ENCODE measurements around the gene CHMP5. TPM values are rescaled to one million over a fixed set of nuclear protein-coding genes. Genes with fewer than 3 reads are reported as not detected.
A peak's percentile ranks its signal among the peaks of the same experiment; 100 is the strongest.
"Not testable (repeated sequence)": the region's sequence is repeated elsewhere in the genome, so short reads cannot be mapped to it uniquely, and the experiment has no call there.

Gene CHMP5
- polyA plus RNA-seq, 3 donors = 105 to 112 (median 110) TPM

DNA sequence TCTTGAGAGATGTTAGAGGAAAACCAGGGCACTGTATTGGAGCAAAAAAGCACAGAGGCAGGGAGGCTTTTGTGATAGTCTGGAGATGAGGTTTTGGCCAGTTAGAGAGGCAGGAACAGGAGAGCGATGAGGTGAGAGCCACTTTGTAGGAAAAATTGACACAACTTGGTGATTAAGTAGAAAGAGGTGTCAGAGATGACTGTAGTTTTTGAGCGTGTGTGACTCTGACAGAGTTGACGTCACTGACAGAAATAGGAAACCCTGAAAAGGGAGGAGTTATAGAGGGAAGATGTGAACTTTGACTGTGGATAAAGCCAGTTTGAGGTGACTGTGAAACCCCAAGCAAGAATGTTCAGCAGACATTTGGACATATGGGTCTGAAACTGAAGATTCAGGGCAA is 41.2 kb downstream of the CHMP5 start:
- no peak for DNase-seq

DNA sequence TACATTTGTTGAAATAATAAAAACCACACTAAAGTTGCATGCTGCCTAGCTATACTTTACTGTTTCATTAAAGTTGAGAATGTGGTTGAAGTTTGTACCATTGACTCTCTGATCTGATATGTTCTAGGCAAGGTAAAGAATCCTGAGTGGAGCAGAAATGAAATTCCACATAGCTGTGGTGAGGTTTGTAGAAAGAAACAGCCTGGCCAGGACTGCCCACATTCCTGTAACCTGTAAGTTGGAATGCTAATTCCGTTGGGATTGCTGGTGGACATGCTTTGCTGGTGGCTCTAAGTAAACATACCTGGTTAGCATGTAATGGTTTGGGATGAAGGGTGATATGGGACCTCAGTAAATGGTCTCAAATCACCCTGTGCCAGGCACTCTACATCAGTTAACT is 42.2 kb downstream of the CHMP5 start:
- no peak for DNase-seq

DNA sequence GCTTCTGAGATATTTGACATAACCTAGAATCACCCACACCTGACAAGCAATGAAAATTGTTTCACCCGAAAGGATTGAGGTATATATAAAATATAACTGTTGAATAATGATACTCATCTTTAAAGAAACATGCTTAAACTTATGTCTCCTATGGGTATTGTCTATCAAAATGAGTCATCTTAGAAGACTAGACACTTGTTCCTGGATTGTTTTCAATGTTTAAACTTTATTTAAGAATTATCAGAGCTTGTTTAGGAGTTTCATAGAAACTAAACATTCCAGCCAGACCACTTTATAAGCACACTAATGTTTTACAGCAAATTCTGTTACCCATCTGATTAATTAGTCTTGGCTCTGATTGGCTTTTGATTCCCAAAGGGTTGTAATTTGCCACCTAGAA is 45.1 kb downstream of the CHMP5 start:
- DNase-seq = no peak

- DNase-seq = no peak
These were observed 45.9 kb downstream of the CHMP5 start for GRCh38 chr9:33310748-33311147.

DNA sequence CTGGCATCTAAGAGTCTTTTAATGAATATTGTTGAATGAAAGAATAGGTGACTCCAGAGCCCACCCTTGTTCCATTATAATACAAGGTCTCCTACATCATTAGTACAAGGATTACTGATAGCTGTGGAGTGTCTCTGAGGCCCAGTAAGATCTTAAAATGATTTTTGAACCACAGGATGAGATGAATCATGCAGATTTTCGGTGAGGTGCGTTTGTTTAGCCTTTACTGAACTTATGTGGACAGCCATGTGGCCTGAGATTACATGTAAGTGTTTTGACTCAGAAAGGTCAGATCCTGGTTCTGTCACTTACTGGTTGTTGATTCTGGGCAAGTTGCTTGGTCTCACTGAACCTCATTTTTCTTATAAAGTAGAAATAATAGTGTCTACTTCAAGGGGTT is 47.1 kb downstream of the CHMP5 start:
- no peak for DNase-seq

DNA sequence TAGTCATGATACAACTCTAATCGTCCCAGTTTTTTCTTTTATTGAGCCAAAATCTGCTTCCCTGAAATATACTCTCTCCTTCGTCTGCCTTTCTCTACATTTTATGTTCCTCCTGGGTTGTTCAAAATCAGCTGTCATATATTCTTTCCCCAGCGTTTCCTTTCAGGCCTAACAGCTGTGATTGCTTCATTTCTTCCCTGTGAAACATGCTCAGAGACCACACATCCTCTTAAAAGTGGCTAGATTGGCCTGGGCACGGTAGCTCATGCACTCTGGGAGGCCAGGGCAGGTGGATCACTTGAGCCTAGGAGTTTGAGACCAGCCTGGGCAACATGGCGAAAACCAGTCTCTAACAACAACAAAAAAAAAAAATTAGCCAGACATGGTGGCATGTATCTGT is 50.5 kb downstream of the CHMP5 start:
- DNase-seq = no peak

DNA sequence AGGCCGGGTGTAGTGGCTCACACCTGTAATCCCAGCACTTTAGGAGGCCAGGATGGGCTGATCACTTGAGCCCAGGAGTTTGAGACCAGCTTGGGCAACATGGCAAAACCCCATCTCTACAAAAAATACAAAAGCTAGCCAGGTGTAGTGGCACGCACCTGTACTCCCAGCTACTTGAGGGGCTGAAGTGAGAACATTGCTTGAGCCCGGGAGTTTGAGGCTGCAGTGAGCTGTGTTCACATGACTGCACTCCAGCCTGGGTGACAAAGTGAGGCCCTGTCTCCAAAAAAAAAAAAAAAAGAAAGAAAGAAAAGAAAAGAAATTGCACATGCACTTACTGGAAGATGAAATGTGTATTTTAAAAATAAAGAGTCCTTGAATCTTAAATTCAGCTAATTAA is 52.3 kb downstream of the CHMP5 start:
- not testable (repeated sequence) for DNase-seq

DNA sequence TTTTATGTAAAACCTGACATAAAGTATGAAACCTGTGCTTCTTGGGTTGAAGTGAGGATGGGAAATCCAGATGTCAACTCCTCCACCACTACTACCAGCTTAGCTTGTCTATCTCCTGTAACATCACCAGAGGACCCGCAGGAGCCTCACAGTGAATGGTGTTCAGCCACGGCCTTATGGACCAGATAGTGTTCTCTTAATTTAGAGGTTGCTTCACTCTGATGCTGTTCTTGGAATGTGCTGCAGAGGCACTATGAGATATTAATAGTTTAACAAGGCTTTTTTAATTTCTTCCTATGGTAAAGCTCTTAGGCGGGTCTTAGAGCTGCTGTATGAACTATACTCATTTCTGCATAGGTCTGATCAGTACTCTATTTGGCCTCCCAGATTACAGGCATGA is 53.4 kb downstream of the CHMP5 start:
- no peak for DNase-seq

GRCh38 chr9:33318781-33319180 is 53.9 kb downstream of the CHMP5 start:
- DNase-seq = no peak

- DNase-seq = no peak
These were observed 55.4 kb downstream of the CHMP5 start for GRCh38 chr9:33320230-33320567.

- DNase-seq = no peak
These were observed 55.9 kb downstream of the CHMP5 start for GRCh38 chr9:33320568-33321261.

DNA sequence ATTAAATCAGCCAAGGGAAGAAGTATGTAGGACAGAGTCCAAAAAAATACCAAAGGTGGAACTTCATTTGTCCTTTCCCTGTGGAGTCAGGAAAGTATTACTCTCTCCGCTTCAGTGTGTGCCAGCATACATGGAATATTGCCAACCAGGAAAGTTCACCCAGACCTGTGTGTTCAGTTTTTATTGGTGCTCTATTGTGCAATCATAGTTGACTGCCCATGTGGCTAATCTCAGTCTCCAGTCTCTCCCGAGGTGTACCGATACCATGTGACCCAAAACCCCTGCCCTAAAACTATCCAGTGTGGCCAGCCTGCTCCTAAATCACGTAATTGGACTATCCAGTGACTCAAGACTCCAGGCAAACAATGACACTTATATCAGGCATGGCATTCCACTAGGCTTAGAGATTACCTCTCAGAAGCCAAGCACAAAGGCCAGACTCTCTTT is 64.3 kb downstream of the CHMP5 start:
- peak; percentile 31 for DNase-seq

- no peak for DNase-seq
These were observed 65.1 kb downstream of the CHMP5 start for GRCh38 chr9:33329979-33330378.

DNA sequence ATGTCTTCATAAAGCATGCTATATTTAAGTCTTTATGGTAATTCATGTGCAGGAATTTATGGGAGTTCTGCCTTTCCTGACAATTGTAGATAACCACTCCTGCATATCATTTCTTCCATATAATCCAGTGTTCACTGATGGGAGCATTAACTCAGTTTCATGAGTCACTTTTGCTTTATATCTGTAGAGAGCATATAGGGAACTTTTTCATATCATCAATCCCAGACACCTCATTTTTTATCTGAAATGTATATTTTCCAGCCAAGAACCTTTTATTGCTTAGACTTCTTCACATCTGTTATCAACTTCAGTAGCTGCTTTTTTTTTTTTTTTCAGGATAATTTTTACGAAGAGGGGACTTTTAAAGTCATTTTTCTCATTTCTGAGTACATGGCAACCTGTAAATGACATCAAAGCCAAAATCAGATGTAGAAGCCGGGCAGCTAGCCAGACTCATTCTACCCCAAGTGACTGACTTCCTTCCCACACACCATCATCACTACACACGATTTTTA is 66.6 kb downstream of the CHMP5 start:
- no peak for DNase-seq

Other genes starting within 250 kb of the CHMP5 start
- gene DNAJA1, start 239.8 kb upstream of the CHMP5 start, polyA plus RNA-seq (ENCODE audit: insufficient read length in 3 of 3) = 100 to 1,000 TPM; 209 to 268 (median 237) TPM
- 10 to 100 TPM; 24.5 to 31.8 (median 26.1) TPM for gene SMU1, start 188.4 kb upstream of the CHMP5 start, polyA plus RNA-seq (ENCODE audit: insufficient read length in 3 of 3)
- gene B4GALT1, start 97.7 kb upstream of the CHMP5 start, polyA plus RNA-seq (ENCODE audit: insufficient read length in 3 of 3) = 100 to 1,000 TPM; 105 to 127 (median 125) TPM
- gene SPINK4, start 24.9 kb upstream of the CHMP5 start, polyA plus RNA-seq (ENCODE audit: insufficient read length in 3 of 3) = not detected
- gene BAG1, start 341 bp upstream of the CHMP5 start, polyA plus RNA-seq (ENCODE audit: insufficient read length in 3 of 3) = 10 to 100 TPM; 74.8 to 80.3 (median 77.6) TPM
- gene NFX1, start 25.5 kb downstream of the CHMP5 start, polyA plus RNA-seq (ENCODE audit: insufficient read length in 3 of 3) = 10 to 100 TPM; 28.2 to 40.2 (median 38.9) TPM
- gene AQP7, start 137.5 kb downstream of the CHMP5 start, polyA plus RNA-seq (ENCODE audit: insufficient read length in 3 of 3) = 10 to 100 TPM; 23.2 to 33.7 (median 33.2) TPM
- 10 to 100 TPM; 42.3 to 92.2 (median 44.1) TPM for gene AQP3, start 182.5 kb downstream of the CHMP5 start, polyA plus RNA-seq (ENCODE audit: insufficient read length in 3 of 3)
- 10 to 100 TPM; 26.6 to 27.1 (median 26.9) TPM for gene NOL6, start 208.9 kb downstream of the CHMP5 start, polyA plus RNA-seq (ENCODE audit: insufficient read length in 3 of 3)